Left lung (tissue), 10 donors: ENCODE data around the gene LAMA3. TPM values are rescaled to one million over a fixed set of nuclear protein-coding genes. Genes with fewer than 3 reads are reported as not detected.

Source experiments
- ATAC-seq: fragments of 200-7000 bp; cut with Tn5 transposase; one replicate; pipeline ENCODE4 v1.9.1; 2020; ENCODE audit warnings: moderate library complexity
- DNase-seq, 4 donors: peaks; one replicate each; pipeline ENCODE4 v3.0.0-alpha.2; 2013 to 2020
- H3K27ac ChIP-seq, 2 donors: fragments of 200-600 bp; sonication (generic) in 1 of 2; one replicate each; pipeline versions ENCODE4 v1.5.0 to v1.8.0; 2020 to 2021
- H3K27me3 ChIP-seq, 2 donors: fragments of 200-600 bp; sonication (generic) in 1 of 2; one replicate each; pipeline versions ENCODE4 v1.5.0 to v1.8.0; 2020 to 2021
- H3K36me3 ChIP-seq, 2 donors: fragments of 200-600 bp; sonication (generic) in 1 of 2; one replicate each; pipeline versions ENCODE4 v1.5.0 to v1.8.0; 2020 to 2021
- H3K4me1 ChIP-seq, 2 donors: fragments of 200-600 bp; one replicate each; pipeline ENCODE4 v1.8.0; 2021
- H3K4me3 ChIP-seq, 2 donors: fragments of 200-600 bp; sonication (generic) in 1 of 2; one replicate each; pipeline versions ENCODE4 v1.5.0 to v1.8.0; 2020 to 2021; ENCODE audit warnings: mild to moderate bottlenecking in 1 of 2
- H3K9me3 ChIP-seq, 2 donors: fragments of 200-600 bp; sonication (generic) in 1 of 2; one replicate each; pipeline versions ENCODE4 v1.5.0 to v1.8.0; 2020 to 2021
- intact Hi-C, 2 donors: fragments of 100-400 bp; cut with DNase I; formaldehyde crosslinking; loops; one replicate each; pipeline versions ENCODE4 v1.11.2 to v1.14.2; 2022
- polyA plus RNA-seq, 6 donors: library from polyadenylated mRNA; unstranded; fragments of 120-200 nt; gene quantifications; one replicate each; pipeline ENCODE4 v1.2.1, GENCODE V29; 2013; ENCODE audit not compliant: insufficient read length in 6 of 6
- total RNA-seq, 2 donors: library from RNA; stranded (reverse); fragmentation: NEBNext Ultra II Directional; extraction: Animal tissue kit (Norgen Biotek cat#: 25700); gene quantifications; one replicate each; pipeline ENCODE4 v1.2.1, GENCODE V29; 2021
- TF ChIP-seq, protein P1 (sequence below), 2 donors: fragments of 200-600 bp; sonication (generic) in 1 of 2; IDR thresholded peaks; one replicate each; pipeline versions ENCODE4 v1.5.0 to v1.8.0; 2021; ENCODE audit warnings: antibody characterized with exemption in 2 of 2
- donor health status: DM: no; HTN: yes; CAD: no.
- donor health status: DM: no; HTN: no; CAD: no.

Gene LAMA3
- total and polyA plus RNA-seq, 8 donors: 42.8 to 207 (median 140) TPM

- intact Hi-C loops: no loop called here
- H3K27me3 ChIP-seq: no peaks in the 10 kb centered on the region
- no peaks in the 10 kb centered on the region for H3K4me1 ChIP-seq
- no peaks in the 10 kb centered on the region for H3K36me3 ChIP-seq
- no peak overlapping the region for H3K27ac ChIP-seq
- TF ChIP-seq, protein P1, sequence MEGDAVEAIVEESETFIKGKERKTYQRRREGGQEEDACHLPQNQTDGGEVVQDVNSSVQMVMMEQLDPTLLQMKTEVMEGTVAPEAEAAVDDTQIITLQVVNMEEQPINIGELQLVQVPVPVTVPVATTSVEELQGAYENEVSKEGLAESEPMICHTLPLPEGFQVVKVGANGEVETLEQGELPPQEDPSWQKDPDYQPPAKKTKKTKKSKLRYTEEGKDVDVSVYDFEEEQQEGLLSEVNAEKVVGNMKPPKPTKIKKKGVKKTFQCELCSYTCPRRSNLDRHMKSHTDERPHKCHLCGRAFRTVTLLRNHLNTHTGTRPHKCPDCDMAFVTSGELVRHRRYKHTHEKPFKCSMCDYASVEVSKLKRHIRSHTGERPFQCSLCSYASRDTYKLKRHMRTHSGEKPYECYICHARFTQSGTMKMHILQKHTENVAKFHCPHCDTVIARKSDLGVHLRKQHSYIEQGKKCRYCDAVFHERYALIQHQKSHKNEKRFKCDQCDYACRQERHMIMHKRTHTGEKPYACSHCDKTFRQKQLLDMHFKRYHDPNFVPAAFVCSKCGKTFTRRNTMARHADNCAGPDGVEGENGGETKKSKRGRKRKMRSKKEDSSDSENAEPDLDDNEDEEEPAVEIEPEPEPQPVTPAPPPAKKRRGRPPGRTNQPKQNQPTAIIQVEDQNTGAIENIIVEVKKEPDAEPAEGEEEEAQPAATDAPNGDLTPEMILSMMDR (IDR thresholded peaks at IDR 0.05): no peak
- H3K4me3 ChIP-seq: no peak overlapping the region
- DNase-seq (no peak), ATAC-seq (no peak)
- no peaks in the 10 kb centered on the region for H3K9me3 ChIP-seq
Measured at GRCh38 chr18:23811176-23811575, 121.9 kb downstream of the LAMA3 start.

DNA sequence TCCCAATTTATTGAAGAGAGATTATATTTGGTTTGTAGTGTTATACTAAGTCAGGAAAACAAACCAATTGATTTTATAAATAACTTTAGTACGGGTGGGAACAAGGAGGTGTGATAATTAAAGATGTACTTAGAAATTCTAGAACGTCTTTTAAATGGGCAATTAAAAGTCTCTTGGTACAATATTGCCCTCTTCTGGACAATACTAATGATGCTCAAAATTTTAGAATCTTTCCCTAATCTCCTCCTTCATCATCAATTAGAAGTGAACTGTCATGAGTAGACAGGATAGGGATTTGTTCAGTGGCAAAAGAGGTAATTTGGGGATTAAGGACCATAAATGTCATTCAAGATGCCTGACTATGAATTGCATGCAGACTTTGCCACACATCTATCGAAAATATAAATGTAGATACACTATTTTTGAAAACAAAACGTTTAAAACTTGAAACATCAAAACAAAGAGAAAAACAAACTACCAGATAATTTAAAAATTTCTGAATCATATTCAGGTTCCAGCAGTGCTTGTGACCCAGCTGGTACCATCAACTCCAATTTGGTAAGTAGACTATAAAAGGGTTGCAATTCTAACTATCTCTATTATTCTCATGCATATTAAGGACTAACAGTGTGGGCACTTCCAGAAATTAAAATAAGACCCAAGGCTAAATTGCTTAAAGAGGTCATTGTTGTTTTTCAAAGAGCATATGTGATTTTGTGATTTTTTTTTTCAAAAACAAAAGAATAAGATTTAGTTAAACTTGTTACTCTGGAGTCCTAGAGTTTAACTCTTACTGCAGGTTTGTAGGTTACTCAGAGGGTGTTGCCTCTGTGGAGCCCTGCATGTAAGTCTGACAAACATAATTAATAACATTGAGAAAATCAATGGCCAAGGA lies 123.5 kb downstream of the LAMA3 start:
- TF ChIP-seq, protein P1 (IDR thresholded peaks at IDR 0.05): peak; percentile 29 to 35
- H3K9me3 ChIP-seq: no peaks in the 10 kb centered on the region
- H3K4me3 ChIP-seq: no peak overlapping the region
- H3K27ac ChIP-seq: no peak overlapping the region
- H3K36me3 ChIP-seq: no peaks in the 10 kb centered on the region
- H3K27me3 ChIP-seq: no peaks in the 10 kb centered on the region
- intact Hi-C loops: no loop called here
- ATAC-seq (peak; percentile 40), DNase-seq (peak in 2 of 4 donors; percentile 10 to 13)
- no peaks in the 10 kb centered on the region for H3K4me1 ChIP-seq

DNA sequence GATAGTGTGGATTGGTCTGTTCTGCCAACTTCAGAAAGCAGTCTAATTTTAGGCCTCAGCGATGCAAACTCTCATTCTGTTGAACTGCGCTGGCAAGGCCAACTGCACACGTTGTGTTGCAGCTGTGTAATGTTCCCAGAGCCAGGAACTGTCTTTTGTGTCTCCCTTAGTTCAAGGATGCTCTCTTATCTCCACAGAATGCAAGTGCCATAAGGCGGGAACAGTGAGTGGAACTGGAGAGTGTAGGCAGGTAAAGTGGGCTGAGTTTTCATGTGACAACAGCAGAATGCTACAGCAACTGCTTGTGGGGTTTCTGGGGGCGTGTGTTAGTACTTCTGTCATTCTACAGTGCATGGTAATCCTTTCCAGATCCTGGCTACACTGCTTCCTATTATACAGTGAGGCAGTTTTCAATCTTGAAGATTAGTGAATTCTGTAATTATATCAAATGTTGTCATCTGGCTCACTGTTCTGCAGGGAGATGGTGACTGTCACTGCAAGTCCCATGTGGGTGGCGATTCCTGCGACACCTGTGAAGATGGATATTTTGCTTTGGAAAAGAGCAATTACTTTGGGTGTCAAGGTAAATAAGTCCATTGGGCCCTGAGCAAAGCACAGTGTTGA lies 125.8 kb downstream of the LAMA3 start:
- intact Hi-C loops: no loop called here

GRCh38 chr18:23816021-23816420 lies 126.8 kb downstream of the LAMA3 start:
- ATAC-seq (no peak), DNase-seq (no peak)
- intact Hi-C loops: no loop called here
- Histone ChIP-seq H3K36me3 (no peaks in the 10 kb centered on the region), H3K4me3 (no peak overlapping the region), H3K27me3 (peaks cover 0 to 4% of the 10 kb centered on the region in 2 donors), H3K9me3 (no peaks in the 10 kb centered on the region), H3K4me1 (no peaks in the 10 kb centered on the region), H3K27ac (no peak overlapping the region)
- TF ChIP-seq, protein P1 (IDR thresholded peaks at IDR 0.05): no peak

More for the DNA sequence above, 125.8 kb downstream of the LAMA3 start:
- no peak for DNase-seq
- no peaks in the 10 kb centered on the region for H3K36me3 ChIP-seq
- H3K27me3 ChIP-seq: no peaks in the 10 kb centered on the region
- TF ChIP-seq, protein P1 (IDR thresholded peaks at IDR 0.05): no peak
- H3K4me3 ChIP-seq: no peak overlapping the region
- H3K4me1 ChIP-seq: no peaks in the 10 kb centered on the region
- no peaks in the 10 kb centered on the region for H3K9me3 ChIP-seq
- no peak overlapping the region for H3K27ac ChIP-seq
- no peak for ATAC-seq

GRCh38 chr18:23816740-23817139 lies 127.5 kb downstream of the LAMA3 start:
- peaks cover 0 to 4% of the 10 kb centered on the region in 2 donors for H3K27me3 ChIP-seq
- H3K4me3 ChIP-seq: no peak overlapping the region
- peak; percentile 90 for ATAC-seq
- intact Hi-C loops: no loop called here
- no peaks in the 10 kb centered on the region for H3K9me3 ChIP-seq
- DNase-seq: peak in 1 of 4 donors; percentile 44
- no peak overlapping the region for H3K27ac ChIP-seq
- H3K4me1 ChIP-seq: no peaks in the 10 kb centered on the region
- TF ChIP-seq, protein P1 (IDR thresholded peaks at IDR 0.05): no peak
- H3K36me3 ChIP-seq: no peaks in the 10 kb centered on the region
